SK-N-SH (cell line): ENCODE data around the gene SSB. TPM values are rescaled to one million over a fixed set of nuclear protein-coding genes. Genes with fewer than 3 reads are reported as not detected.

Experiments
- CTCF ChIA-PET: fragments of 300-600, 350-600 bp; formaldehyde crosslinking; extraction: SDS; loops from one replicate; lab custom pipeline; 2021; lab: Yijun Ruan, JAX
- POLR2A ChIA-PET: fragments of 350-600 bp; sonication (Branson Sonifier 250); formaldehyde crosslinking; extraction: SDS; loops from one replicate; lab custom pipeline; 2020; ENCODE audit warnings: antibody characterized with exemption, inconsistent platforms; lab: Yijun Ruan, JAX
- DNase-seq: peaks from one replicate; pipeline ENCODE4 v3.0.0; 2012
- H2AFZ ChIP-seq: fragments of 200-600 bp; sonication (generic); 2 replicates; pipeline ENCODE4 v1.8.1; 2016; ENCODE audit warnings: antibody characterized with exemption, mild to moderate bottlenecking, low read depth
- H3F3A ChIP-seq: fragments of 200-600 bp; sonication (generic); replicated peaks from 2 replicates; pipeline ENCODE3; 2016; ENCODE audit warnings: antibody characterized with exemption, mild to moderate bottlenecking; ENCODE audit not compliant: insufficient read depth
- H3K27ac ChIP-seq, 2 experiments: fragments of 200-500 bp in 1 of 2; fragments of 200-600 bp in 1 of 2; sonication (Bioruptor generic) in 1 of 2; sonication (generic), shearing (Covaris generic) in 1 of 2; 2 replicates each; pipeline versions ENCODE4 v1.5.1 to v1.6.1; 2014 to 2016; ENCODE audit warnings: low read depth in 2 of 2, inconsistent platforms in 1 of 2, low read length in 1 of 2, mild to moderate bottlenecking in 1 of 2, mixed read lengths in 1 of 2
- H3K27me3 ChIP-seq: fragments of 200-600 bp; sonication (generic), shearing (Covaris generic); 2 replicates; pipeline ENCODE4 v1.6.1; 2016; ENCODE audit warnings: mixed run types; ENCODE audit not compliant: insufficient read depth
- H3K36me3 ChIP-seq, 2 experiments: fragments of 200-500 bp in 1 of 2; fragments of 200-600 bp in 1 of 2; sonication (Bioruptor generic) in 1 of 2; sonication (generic) in 1 of 2; replicated peaks in 1 of 2; 2 replicates each; pipeline versions ENCODE3 to v1.5.1; 2014 to 2016; ENCODE audit warnings: low read length in 1 of 2, mild to moderate bottlenecking in 1 of 2; ENCODE audit not compliant: insufficient read depth in 2 of 2, control insufficient read depth in 1 of 2
- H3K4me1 ChIP-seq, 2 experiments: fragments of 200-500 bp in 1 of 2; fragments of 200-600 bp in 1 of 2; sonication (Bioruptor generic) in 1 of 2; sonication (generic), shearing (Covaris generic) in 1 of 2; 2 replicates each; pipeline versions ENCODE4 v1.5.1 to v1.6.1; 2014 to 2016; ENCODE audit warnings: low read depth in 1 of 2, low read length in 1 of 2, mixed run types in 1 of 2; ENCODE audit not compliant: insufficient read depth in 2 of 2, control insufficient read depth in 1 of 2
- H3K4me2 ChIP-seq: fragments of 200-600 bp; sonication (generic), shearing (Covaris generic); 2 replicates; pipeline ENCODE4 v1.6.1; 2017; ENCODE audit warnings: mixed run types
- H3K4me3 ChIP-seq, 2 experiments: fragments of 200-500 bp in 1 of 2; fragments of 200-600 bp in 1 of 2; sonication (Bioruptor generic) in 1 of 2; sonication (generic), shearing (Covaris generic) in 1 of 2; 2 replicates each; pipeline versions ENCODE4 v1.5.1 to v1.8.1; 2014 to 2016; ENCODE audit warnings: low read depth in 2 of 2, inconsistent platforms in 1 of 2, low read length in 1 of 2, mild to moderate bottlenecking in 1 of 2, mixed read lengths in 1 of 2, moderate library complexity in 1 of 2
- H3K79me2 ChIP-seq: fragments of 200-600 bp; sonication (generic); 2 replicates; pipeline ENCODE4 v1.8.1; 2017; ENCODE audit warnings: mild to moderate bottlenecking; ENCODE audit not compliant: insufficient read depth
- H3K9ac ChIP-seq: fragments of 200-600 bp; sonication (generic); 2 replicates; pipeline ENCODE4 v1.6.1; 2017; ENCODE audit warnings: mixed run types
- H3K9me2 ChIP-seq: fragments of 200-600 bp; sonication (generic); 2 replicates; pipeline ENCODE4 v1.6.1; 2017; ENCODE audit warnings: mixed run types
- H3K9me3 ChIP-seq: fragments of 200-600 bp; sonication (generic); 2 replicates; pipeline ENCODE4 v1.6.1; 2017; ENCODE audit warnings: mixed run types, mild to moderate bottlenecking, moderate library complexity
- H4K20me1 ChIP-seq: fragments of 200-600 bp; sonication (generic); 2 replicates; pipeline ENCODE4 v1.6.1; 2017; ENCODE audit warnings: mild to moderate bottlenecking, mixed run types; ENCODE audit not compliant: insufficient read depth
- CHD2 ChIP-seq: fragments of 150-350 bp; IDR thresholded peaks from 2 replicates; pipeline ENCODE4 v1.6.1; 2018; ENCODE audit warnings: low read length; ENCODE audit not compliant: partially characterized antibody
- FOSL2 ChIP-seq: IDR thresholded peaks from 2 replicates; pipeline ENCODE4 v1.4.0; 2012; ENCODE audit warnings: low read depth, mild to moderate bottlenecking, moderate library complexity, borderline replicate concordance
- FOXJ3 ChIP-seq: sonication (generic); formaldehyde crosslinking; IDR thresholded peaks from 2 replicates; pipeline ENCODE4 v1.5.1; 2020; ENCODE audit warnings: mild to moderate bottlenecking, missing genetic modification reagents
- JUND ChIP-seq: IDR thresholded peaks from 2 replicates; pipeline ENCODE4 v1.4.0; 2012
- SMC3 ChIP-seq: IDR thresholded peaks from 2 replicates; pipeline ENCODE4 v1.6.1; 2012; ENCODE audit warnings: low read depth, low read length, improper control_type of control experiment
- TAF1 ChIP-seq: IDR thresholded peaks from 2 replicates; pipeline ENCODE4 v1.6.1; 2012; ENCODE audit warnings: low read depth, mild to moderate bottlenecking, low read length, moderate library complexity, borderline replicate concordance
- YY1 ChIP-seq: IDR thresholded peaks from 2 replicates; pipeline ENCODE4 v1.4.0; 2012; ENCODE audit warnings: low read depth, mild to moderate bottlenecking
- WGBS: methylation state at CpG from one replicate; pipeline ENCODE4 v1.1.6; 2017; ENCODE audit warnings: low lambda C conversion rate; 5-methylcytosine and 5-hydroxymethylcytosine counted together
- polyA plus RNA-seq, 3 experiments: library from polyadenylated mRNA; depleted of rRNA; stranded (reverse); fragments of >200 nt; gene quantifications; 2 replicates each; pipeline ENCODE4 v1.2.3, GENCODE V29; 2012
- TF ChIP-seq, protein P1 (sequence below): IDR thresholded peaks from 2 replicates; pipeline ENCODE4 v1.4.0; 2012; ENCODE audit warnings: low read depth
- TF ChIP-seq, protein P2 (sequence below): fragments of 200-600 bp; sonication (generic); IDR thresholded peaks from 2 replicates; pipeline ENCODE4 v1.6.1; 2017; ENCODE audit warnings: antibody characterized with exemption, mild to moderate bottlenecking, moderate library complexity
- TF ChIP-seq, protein P3 (sequence below): fragments of 150-350 bp; IDR thresholded peaks from 2 replicates; pipeline ENCODE4 v1.6.1; 2016; ENCODE audit warnings: mild to moderate bottlenecking, low read depth, low read length
- TF ChIP-seq, protein P4 (sequence below): IDR thresholded peaks from 2 replicates; pipeline ENCODE4 v1.4.0; 2012; ENCODE audit warnings: low read depth, borderline replicate concordance
- TF ChIP-seq, protein P5 (sequence below): IDR thresholded peaks from 2 replicates; pipeline ENCODE4; 2012

The SSB gene
- polyA plus RNA-seq, 1 of the 3 experiments (the other 2 are of a cell fraction): 60.8 TPM

DNA sequence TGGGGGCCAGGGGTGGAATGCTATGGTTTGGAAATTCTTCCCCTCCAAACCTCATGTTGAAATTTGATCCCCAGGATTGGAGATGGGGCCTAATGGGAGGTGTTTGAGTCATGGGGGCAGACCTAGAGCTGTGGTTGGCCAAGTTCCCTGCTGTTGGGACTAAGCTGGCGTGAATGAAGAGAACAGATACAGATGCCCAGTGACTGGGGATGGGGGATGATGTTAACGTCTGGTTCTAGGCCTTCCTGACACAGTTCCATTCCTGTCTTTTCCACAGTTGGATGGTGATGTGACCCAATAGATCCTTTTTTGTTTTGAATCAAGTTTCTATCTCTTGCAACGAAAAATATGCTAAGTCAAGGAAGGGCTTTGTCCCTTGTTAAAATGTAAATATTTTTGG is 41.3 kb upstream of the SSB start:
- H3K79me2 ChIP-seq: no peaks in the 10 kb centered on the region
- no peaks in the 10 kb centered on the region for H3F3A ChIP-seq
- no peaks in the 10 kb centered on the region for H3K9me3 ChIP-seq
- no peaks in the 10 kb centered on the region for H4K20me1 ChIP-seq
- no peak for DNase-seq
- no peak overlapping the region for H3K27ac ChIP-seq
- no peaks in the 10 kb centered on the region; a peak in 1 of 4 replicates for H3K4me1 ChIP-seq
- POLR2A ChIA-PET: no interaction called here
- no peaks in the 10 kb centered on the region for H3K36me3 ChIP-seq
- H2AFZ ChIP-seq: no peak overlapping the region
- CTCF ChIA-PET: interaction anchor here (1.7 kb wide), 1 partner anchor 11 kb away, joined by 6 read pairs; no protein-coding TSS in a partner anchor
- no peak overlapping the region for H3K9ac ChIP-seq
- no peaks in the 10 kb centered on the region for H3K9me2 ChIP-seq
- WGBS: 49% methylated on average over 3 of the region's 3 CpGs
- no peak overlapping the region for H3K4me2 ChIP-seq
- H3K4me3 ChIP-seq: no peak overlapping the region
- TF ChIP-seq, protein P1, sequence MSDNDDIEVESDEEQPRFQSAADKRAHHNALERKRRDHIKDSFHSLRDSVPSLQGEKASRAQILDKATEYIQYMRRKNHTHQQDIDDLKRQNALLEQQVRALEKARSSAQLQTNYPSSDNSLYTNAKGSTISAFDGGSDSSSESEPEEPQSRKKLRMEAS: no peak
- TF ChIP-seq SMC3 (no peak), TAF1 (no peak), JUND (no peak), FOSL2 (no peak), FOXJ3 (CRISPR knock-in tag) (no peak), YY1 (no peak), CHD2 (no peak)
- TF ChIP-seq, protein P2, sequence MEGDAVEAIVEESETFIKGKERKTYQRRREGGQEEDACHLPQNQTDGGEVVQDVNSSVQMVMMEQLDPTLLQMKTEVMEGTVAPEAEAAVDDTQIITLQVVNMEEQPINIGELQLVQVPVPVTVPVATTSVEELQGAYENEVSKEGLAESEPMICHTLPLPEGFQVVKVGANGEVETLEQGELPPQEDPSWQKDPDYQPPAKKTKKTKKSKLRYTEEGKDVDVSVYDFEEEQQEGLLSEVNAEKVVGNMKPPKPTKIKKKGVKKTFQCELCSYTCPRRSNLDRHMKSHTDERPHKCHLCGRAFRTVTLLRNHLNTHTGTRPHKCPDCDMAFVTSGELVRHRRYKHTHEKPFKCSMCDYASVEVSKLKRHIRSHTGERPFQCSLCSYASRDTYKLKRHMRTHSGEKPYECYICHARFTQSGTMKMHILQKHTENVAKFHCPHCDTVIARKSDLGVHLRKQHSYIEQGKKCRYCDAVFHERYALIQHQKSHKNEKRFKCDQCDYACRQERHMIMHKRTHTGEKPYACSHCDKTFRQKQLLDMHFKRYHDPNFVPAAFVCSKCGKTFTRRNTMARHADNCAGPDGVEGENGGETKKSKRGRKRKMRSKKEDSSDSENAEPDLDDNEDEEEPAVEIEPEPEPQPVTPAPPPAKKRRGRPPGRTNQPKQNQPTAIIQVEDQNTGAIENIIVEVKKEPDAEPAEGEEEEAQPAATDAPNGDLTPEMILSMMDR: no peak
- TF ChIP-seq, protein P3, sequence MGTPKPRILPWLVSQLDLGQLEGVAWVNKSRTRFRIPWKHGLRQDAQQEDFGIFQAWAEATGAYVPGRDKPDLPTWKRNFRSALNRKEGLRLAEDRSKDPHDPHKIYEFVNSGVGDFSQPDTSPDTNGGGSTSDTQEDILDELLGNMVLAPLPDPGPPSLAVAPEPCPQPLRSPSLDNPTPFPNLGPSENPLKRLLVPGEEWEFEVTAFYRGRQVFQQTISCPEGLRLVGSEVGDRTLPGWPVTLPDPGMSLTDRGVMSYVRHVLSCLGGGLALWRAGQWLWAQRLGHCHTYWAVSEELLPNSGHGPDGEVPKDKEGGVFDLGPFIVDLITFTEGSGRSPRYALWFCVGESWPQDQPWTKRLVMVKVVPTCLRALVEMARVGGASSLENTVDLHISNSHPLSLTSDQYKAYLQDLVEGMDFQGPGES: no peak
- TF ChIP-seq, protein P4, sequence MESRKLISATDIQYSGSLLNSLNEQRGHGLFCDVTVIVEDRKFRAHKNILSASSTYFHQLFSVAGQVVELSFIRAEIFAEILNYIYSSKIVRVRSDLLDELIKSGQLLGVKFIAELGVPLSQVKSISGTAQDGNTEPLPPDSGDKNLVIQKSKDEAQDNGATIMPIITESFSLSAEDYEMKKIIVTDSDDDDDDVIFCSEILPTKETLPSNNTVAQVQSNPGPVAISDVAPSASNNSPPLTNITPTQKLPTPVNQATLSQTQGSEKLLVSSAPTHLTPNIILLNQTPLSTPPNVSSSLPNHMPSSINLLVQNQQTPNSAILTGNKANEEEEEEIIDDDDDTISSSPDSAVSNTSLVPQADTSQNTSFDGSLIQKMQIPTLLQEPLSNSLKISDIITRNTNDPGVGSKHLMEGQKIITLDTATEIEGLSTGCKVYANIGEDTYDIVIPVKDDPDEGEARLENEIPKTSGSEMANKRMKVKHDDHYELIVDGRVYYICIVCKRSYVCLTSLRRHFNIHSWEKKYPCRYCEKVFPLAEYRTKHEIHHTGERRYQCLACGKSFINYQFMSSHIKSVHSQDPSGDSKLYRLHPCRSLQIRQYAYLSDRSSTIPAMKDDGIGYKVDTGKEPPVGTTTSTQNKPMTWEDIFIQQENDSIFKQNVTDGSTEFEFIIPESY: no peak
- TF ChIP-seq, protein P5, sequence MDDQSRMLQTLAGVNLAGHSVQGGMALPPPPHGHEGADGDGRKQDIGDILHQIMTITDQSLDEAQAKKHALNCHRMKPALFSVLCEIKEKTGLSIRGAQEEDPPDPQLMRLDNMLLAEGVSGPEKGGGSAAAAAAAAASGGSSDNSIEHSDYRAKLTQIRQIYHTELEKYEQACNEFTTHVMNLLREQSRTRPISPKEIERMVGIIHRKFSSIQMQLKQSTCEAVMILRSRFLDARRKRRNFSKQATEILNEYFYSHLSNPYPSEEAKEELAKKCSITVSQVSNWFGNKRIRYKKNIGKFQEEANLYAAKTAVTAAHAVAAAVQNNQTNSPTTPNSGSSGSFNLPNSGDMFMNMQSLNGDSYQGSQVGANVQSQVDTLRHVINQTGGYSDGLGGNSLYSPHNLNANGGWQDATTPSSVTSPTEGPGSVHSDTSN: no peak
- TF ChIP-seq, all 33 proteins: peak for 0
- H3K27me3 ChIP-seq: no peaks in the 10 kb centered on the region
